OCI-LY1 (cell line): ENCODE measurements around the gene SETD9.

ENCODE experiments used
- CTCF ChIP-seq: fragments of 200-600 bp; sonication (generic), shearing (Covaris generic); IDR thresholded peaks from 2 replicates; pipeline ENCODE4 v1.5.1; 2017; ENCODE audit warnings: mild to moderate bottlenecking, antibody characterized with exemption, low read length, moderate library complexity, mixed read lengths
- EZH2 ChIP-seq: fragments of 200-600 bp; sonication (generic), shearing (Covaris generic); IDR thresholded peaks from 2 replicates; pipeline ENCODE4 v1.8.0; 2017; ENCODE audit warnings: borderline replicate concordance, mixed run types, mild to moderate bottlenecking, antibody characterized with exemption, low read length, moderate library complexity, mixed read lengths

- TF ChIP-seq CTCF (no peak), EZH2 (no peak)
These were observed 9.0 kb upstream of the SETD9 start for GRCh38 chr5:56900395-56900794.
